ENCODE measurements around the gene CPNE9.

DNA sequence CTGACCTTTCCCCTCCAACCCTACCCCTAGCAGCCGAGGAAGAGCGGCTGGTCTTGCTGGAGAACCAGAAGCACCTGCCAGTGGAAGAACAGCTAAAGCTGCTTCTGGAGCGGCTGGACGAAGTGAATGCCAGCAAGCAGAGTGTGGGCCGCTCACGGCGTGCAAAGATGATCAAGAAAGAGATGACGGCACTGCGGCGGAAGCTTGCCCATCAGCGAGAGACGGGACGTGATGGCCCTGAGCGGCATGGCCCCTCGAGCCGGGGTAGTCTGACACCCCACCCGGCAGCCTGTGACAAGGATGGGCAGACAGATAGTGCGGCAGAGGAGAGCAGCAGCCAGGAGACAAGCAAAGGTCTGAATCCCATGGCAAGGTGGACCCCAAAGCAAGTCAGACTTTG, 39.9 kb downstream of the CPNE9 start:
- TF ChIP-seq, protein P1, sequence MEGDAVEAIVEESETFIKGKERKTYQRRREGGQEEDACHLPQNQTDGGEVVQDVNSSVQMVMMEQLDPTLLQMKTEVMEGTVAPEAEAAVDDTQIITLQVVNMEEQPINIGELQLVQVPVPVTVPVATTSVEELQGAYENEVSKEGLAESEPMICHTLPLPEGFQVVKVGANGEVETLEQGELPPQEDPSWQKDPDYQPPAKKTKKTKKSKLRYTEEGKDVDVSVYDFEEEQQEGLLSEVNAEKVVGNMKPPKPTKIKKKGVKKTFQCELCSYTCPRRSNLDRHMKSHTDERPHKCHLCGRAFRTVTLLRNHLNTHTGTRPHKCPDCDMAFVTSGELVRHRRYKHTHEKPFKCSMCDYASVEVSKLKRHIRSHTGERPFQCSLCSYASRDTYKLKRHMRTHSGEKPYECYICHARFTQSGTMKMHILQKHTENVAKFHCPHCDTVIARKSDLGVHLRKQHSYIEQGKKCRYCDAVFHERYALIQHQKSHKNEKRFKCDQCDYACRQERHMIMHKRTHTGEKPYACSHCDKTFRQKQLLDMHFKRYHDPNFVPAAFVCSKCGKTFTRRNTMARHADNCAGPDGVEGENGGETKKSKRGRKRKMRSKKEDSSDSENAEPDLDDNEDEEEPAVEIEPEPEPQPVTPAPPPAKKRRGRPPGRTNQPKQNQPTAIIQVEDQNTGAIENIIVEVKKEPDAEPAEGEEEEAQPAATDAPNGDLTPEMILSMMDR (IDR thresholded peaks at IDR 0.05; ENCODE audit: low read length), result no peak
- no peak for TF ChIP-seq EZH2phosphoT487 (IDR thresholded peaks at IDR 0.05; ENCODE audit: low read length)
- no peak for TF ChIP-seq EZH2 (optimal IDR thresholded peaks at IDR 0.05; ENCODE audit: low read depth, low read length)

Data from MM.1S (cell line).